Caco-2 (cell line): Measurements from ENCODE around the gene TMEM244. TPM values are rescaled to one million over a fixed set of nuclear protein-coding genes. Genes with fewer than 3 reads are reported as not detected.
"Not testable (repeated sequence)": the region's sequence is repeated elsewhere in the genome, so short reads cannot be mapped to it uniquely, and the experiment has no call there.

Experiments
- BruUV-seq: library from RNA; stranded (reverse); fragments of 400-500 nt; replicated peaks from 2 replicates; lab custom pipeline; 2021; lab: Mats Ljungman, UMichigan
- CTCF ChIA-PET: fragments of 300-600 bp; sonication (Branson Sonifier 250); formaldehyde crosslinking; loops from one replicate; lab custom pipeline; 2022; ENCODE audit warnings: antibody characterized with exemption; lab: Charles Lee
- POLR2A ChIA-PET: fragments of 300-600 bp; sonication (Branson Sonifier 250); formaldehyde crosslinking; loops from one replicate; lab custom pipeline; 2022; ENCODE audit warnings: antibody characterized with exemption; lab: Charles Lee
- DNase-seq, 2 experiments: peaks; one replicate each; pipeline versions ENCODE4 v3.0.0 to v3.0.0-alpha.2; 2020 to 2022
- H3K27me3 ChIP-seq: replicated peaks from 2 replicates; pipeline ENCODE4 v1.6.0; 2011; ENCODE audit warnings: low read length; ENCODE audit not compliant: control insufficient read depth, insufficient read depth
- H3K36me3 ChIP-seq: 2 replicates; pipeline ENCODE4 v1.5.1; 2011; ENCODE audit warnings: low read length; ENCODE audit not compliant: control insufficient read depth, insufficient read depth
- H3K4me1 ChIP-seq: fragments of 250-450 bp; sonication (Bioruptor Pico); 2 replicates; pipeline ENCODE4 v1.5.1; 2020; ENCODE audit warnings: mild to moderate bottlenecking
- H3K4me3 ChIP-seq: 2 replicates; pipeline ENCODE4 v1.5.1; 2011; ENCODE audit warnings: low read depth, mild to moderate bottlenecking, control low read depth, low read length
- H3K9me3 ChIP-seq: fragments of 250-450 bp; sonication (Bioruptor Pico); 2 replicates; pipeline ENCODE4 v1.5.1; 2020; ENCODE audit warnings: mild to moderate bottlenecking, moderate library complexity
- H3K27ac Mint-ChIP-seq: one replicate; pipeline ENCODE4 v1.8.0; 2022; ENCODE audit warnings: mixed read lengths; ENCODE audit not compliant: unreplicated experiment
- H3K27me3 Mint-ChIP-seq: one replicate; pipeline ENCODE4 v1.8.0; 2022; ENCODE audit warnings: mixed read lengths; ENCODE audit not compliant: insufficient read depth, unreplicated experiment
- H3K36me3 Mint-ChIP-seq: one replicate; pipeline ENCODE4 v1.8.0; 2022; ENCODE audit warnings: mild to moderate bottlenecking, mixed read lengths; ENCODE audit not compliant: insufficient read depth, unreplicated experiment
- H3K4me1 Mint-ChIP-seq: one replicate; pipeline ENCODE4 v1.8.0; 2022; ENCODE audit warnings: low read depth, mixed read lengths; ENCODE audit not compliant: unreplicated experiment
- H3K4me3 Mint-ChIP-seq: one replicate; pipeline ENCODE4 v1.8.0; 2022; ENCODE audit warnings: mild to moderate bottlenecking, moderate library complexity, mixed read lengths; ENCODE audit not compliant: unreplicated experiment
- H3K9me3 Mint-ChIP-seq: one replicate; pipeline ENCODE4 v1.8.0; 2022; ENCODE audit warnings: mixed read lengths; ENCODE audit not compliant: unreplicated experiment
- CTCF ChIP-seq, 2 experiments: fragments of 200-600 bp in 1 of 2; IDR thresholded peaks; 1 replicate in 1 of 2; 2 replicates in 1 of 2; pipeline versions ENCODE4 v1.5.1 to v1.8.0; 2011 to 2022; ENCODE audit warnings: antibody characterized with exemption in 1 of 2, control low read depth in 1 of 2, inconsistent platforms in 1 of 2, low read depth in 1 of 2, low read length in 1 of 2, mild to moderate bottlenecking in 1 of 2, moderate library complexity in 1 of 2; ENCODE audit not compliant: insufficient read depth in 1 of 2, severe bottlenecking in 1 of 2, unreplicated experiment in 1 of 2
- intact Hi-C: fragments of 100-400 bp; cut with micrococcal nuclease; formaldehyde crosslinking; loops from one replicate; pipeline ENCODE4 v1.10.0; 2022; ENCODE audit not compliant: unreplicated experiment
- total RNA-seq: library from RNA; stranded (reverse); gene quantifications from 2 replicates; pipeline ENCODE4 v1.2.3, GENCODE V29; 2022

TMEM244 gene
- total RNA-seq, 1 experiment from 2014 or later, result not detected

GRCh38 chr6:129817821-129818220 is 43.3 kb downstream of the TMEM244 start:
- Mint-ChIP-seq H3K4me1 (no peaks in the 10 kb centered on the region), H3K4me3 (no peak overlapping the region), H3K27ac (no peak overlapping the region), H3K36me3 (no peaks in the 10 kb centered on the region), H3K9me3 (no peaks in the 10 kb centered on the region), H3K27me3 (peaks cover 5% of the 10 kb centered on the region)
- H3K36me3 ChIP-seq, result no peaks in the 10 kb centered on the region
- H3K27me3 ChIP-seq, result no peaks in the 10 kb centered on the region
- DNase-seq, result no peak
- H3K9me3 ChIP-seq, result no peaks in the 10 kb centered on the region
- intact Hi-C loops, result no loop called here
- TF ChIP-seq CTCF (IDR thresholded peaks at IDR 0.05; ENCODE audit: insufficient read depth in 1 of 2, low read depth in 1 of 2, low read length in 1 of 2, severe bottlenecking in 1 of 2, unreplicated experiment in 1 of 2), result no peak
- CTCF ChIA-PET, result no interaction called here
- no TSS peak for BruUV-seq
- POLR2A ChIA-PET, result no interaction called here
- H3K4me3 ChIP-seq, result no peak overlapping the region
- H3K4me1 ChIP-seq, result no peaks in the 10 kb centered on the region

GRCh38 chr6:129817332-129817731 is 43.8 kb downstream of the TMEM244 start:
- Histone ChIP-seq H3K4me1 (no peaks in the 10 kb centered on the region), H3K36me3 (no peaks in the 10 kb centered on the region), H3K4me3 (no peak overlapping the region), H3K9me3 (no peaks in the 10 kb centered on the region), H3K27me3 (no peaks in the 10 kb centered on the region)
- POLR2A ChIA-PET, result no interaction called here
- no peak for DNase-seq
- TF ChIP-seq CTCF (IDR thresholded peaks at IDR 0.05; ENCODE audit: insufficient read depth in 1 of 2, low read depth in 1 of 2, low read length in 1 of 2, severe bottlenecking in 1 of 2, unreplicated experiment in 1 of 2), result no peak
- intact Hi-C loops, result no loop called here
- Mint-ChIP-seq H3K36me3 (no peaks in the 10 kb centered on the region), H3K27me3 (peaks cover 5% of the 10 kb centered on the region), H3K27ac (no peak overlapping the region), H3K9me3 (no peaks in the 10 kb centered on the region), H3K4me3 (no peak overlapping the region), H3K4me1 (no peaks in the 10 kb centered on the region)
- CTCF ChIA-PET, result no interaction called here
- no TSS peak for BruUV-seq

GRCh38 chr6:129812145-129812777 is 48.9 kb downstream of the TMEM244 start:
- Mint-ChIP-seq H3K9me3 (no peaks in the 10 kb centered on the region), H3K36me3 (no peaks in the 10 kb centered on the region), H3K4me1 (no peaks in the 10 kb centered on the region), H3K27me3 (peaks cover 7% of the 10 kb centered on the region), H3K4me3 (no peak overlapping the region), H3K27ac (no peak overlapping the region)
- TF ChIP-seq CTCF (IDR thresholded peaks at IDR 0.05; ENCODE audit: insufficient read depth in 1 of 2, low read depth in 1 of 2, low read length in 1 of 2, severe bottlenecking in 1 of 2, unreplicated experiment in 1 of 2), result no peak
- no TSS peak for BruUV-seq
- intact Hi-C loops, result no loop called here
- Histone ChIP-seq H3K36me3 (no peaks in the 10 kb centered on the region), H3K4me3 (no peak overlapping the region), H3K27me3 (no peaks in the 10 kb centered on the region), H3K4me1 (no peaks in the 10 kb centered on the region), H3K9me3 (no peaks in the 10 kb centered on the region)
- no peak for DNase-seq
- ChIA-PET POLR2A (no interaction called here), CTCF (no interaction called here)

GRCh38 chr6:129807141-129807540 is 54.0 kb downstream of the TMEM244 start:
- POLR2A ChIA-PET, H3K36me3 ChIP-seq, intact Hi-C loops, H3K27me3 Mint-ChIP-seq, H3K4me1 Mint-ChIP-seq, H3K4me3 Mint-ChIP-seq, H3K9me3 Mint-ChIP-seq, BruUV-seq, CTCF ChIA-PET, H3K36me3 Mint-ChIP-seq, DNase-seq, H3K9me3 ChIP-seq, H3K27ac Mint-ChIP-seq, H3K4me3 ChIP-seq, H3K4me1 ChIP-seq, H3K27me3 ChIP-seq: not testable (repeated sequence)

GRCh38 chr6:129802920-129803319 is 58.2 kb downstream of the TMEM244 start:
- DNase-seq, H3K36me3 Mint-ChIP-seq, H3K27ac Mint-ChIP-seq, POLR2A ChIA-PET, H3K27me3 ChIP-seq, intact Hi-C loops, BruUV-seq, H3K4me1 Mint-ChIP-seq, H3K4me3 ChIP-seq, H3K4me3 Mint-ChIP-seq, H3K27me3 Mint-ChIP-seq, H3K9me3 ChIP-seq, H3K9me3 Mint-ChIP-seq, CTCF ChIA-PET, H3K4me1 ChIP-seq, H3K36me3 ChIP-seq: not testable (repeated sequence)
